PFSK-1 (cell line): ENCODE data around the gene PNMA1.

ENCODE experiments used
- POLR2AphosphoS5 ChIP-seq: IDR thresholded peaks from 2 replicates; pipeline ENCODE4 v1.6.1; 2012; ENCODE audit warnings: low read depth, mild to moderate bottlenecking, control low read depth, low read length, moderate library complexity
- TF ChIP-seq, protein P1 (sequence below), 2 experiments: IDR thresholded peaks; 2 replicates each; pipeline versions ENCODE4 v1.6.1 to v1.8.0; 2011 to 2012; ENCODE audit warnings: low read depth in 2 of 2, low read length in 2 of 2, control low read depth in 1 of 2, inconsistent platforms in 1 of 2, mild to moderate bottlenecking in 1 of 2, moderate library complexity in 1 of 2; ENCODE audit not compliant: insufficient read depth in 1 of 2

DNA sequence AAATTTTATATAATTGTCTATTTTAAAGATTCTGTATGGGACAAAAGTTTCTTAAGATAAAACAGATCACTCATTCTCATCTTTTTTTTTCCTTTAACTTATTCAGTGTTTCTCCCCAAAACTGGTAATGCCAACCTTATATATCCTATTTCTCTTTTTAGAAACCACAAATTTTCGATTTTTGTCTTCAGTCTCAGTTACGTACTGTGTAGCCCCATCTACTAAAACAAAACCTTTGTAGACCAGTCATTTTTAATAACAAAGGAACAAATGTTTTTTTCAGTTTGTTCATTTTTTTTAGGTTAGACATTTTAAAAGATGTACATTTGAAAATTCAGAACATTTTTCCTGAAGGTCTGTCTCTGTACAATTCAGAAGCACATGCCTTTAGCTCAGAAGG, 18.2 kb downstream of the PNMA1 start:
- TF ChIP-seq POLR2AphosphoS5, result no peak
- TF ChIP-seq, protein P1, sequence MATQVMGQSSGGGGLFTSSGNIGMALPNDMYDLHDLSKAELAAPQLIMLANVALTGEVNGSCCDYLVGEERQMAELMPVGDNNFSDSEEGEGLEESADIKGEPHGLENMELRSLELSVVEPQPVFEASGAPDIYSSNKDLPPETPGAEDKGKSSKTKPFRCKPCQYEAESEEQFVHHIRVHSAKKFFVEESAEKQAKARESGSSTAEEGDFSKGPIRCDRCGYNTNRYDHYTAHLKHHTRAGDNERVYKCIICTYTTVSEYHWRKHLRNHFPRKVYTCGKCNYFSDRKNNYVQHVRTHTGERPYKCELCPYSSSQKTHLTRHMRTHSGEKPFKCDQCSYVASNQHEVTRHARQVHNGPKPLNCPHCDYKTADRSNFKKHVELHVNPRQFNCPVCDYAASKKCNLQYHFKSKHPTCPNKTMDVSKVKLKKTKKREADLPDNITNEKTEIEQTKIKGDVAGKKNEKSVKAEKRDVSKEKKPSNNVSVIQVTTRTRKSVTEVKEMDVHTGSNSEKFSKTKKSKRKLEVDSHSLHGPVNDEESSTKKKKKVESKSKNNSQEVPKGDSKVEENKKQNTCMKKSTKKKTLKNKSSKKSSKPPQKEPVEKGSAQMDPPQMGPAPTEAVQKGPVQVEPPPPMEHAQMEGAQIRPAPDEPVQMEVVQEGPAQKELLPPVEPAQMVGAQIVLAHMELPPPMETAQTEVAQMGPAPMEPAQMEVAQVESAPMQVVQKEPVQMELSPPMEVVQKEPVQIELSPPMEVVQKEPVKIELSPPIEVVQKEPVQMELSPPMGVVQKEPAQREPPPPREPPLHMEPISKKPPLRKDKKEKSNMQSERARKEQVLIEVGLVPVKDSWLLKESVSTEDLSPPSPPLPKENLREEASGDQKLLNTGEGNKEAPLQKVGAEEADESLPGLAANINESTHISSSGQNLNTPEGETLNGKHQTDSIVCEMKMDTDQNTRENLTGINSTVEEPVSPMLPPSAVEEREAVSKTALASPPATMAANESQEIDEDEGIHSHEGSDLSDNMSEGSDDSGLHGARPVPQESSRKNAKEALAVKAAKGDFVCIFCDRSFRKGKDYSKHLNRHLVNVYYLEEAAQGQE (IDR thresholded peaks at IDR 0.05; ENCODE audit: insufficient read depth in 1 of 2, low read depth in 2 of 2, low read length in 2 of 2), result no peak
